IPS-18a (cell line): ENCODE data around the gene EMX2.
"Not testable (repeated sequence)": the region's sequence is repeated elsewhere in the genome, so short reads cannot be mapped to it uniquely, and the experiment has no call there.

Experiments used
- H3K27ac ChIP-seq: one replicate; pipeline ENCODE4 v1.5.1; 2013; ENCODE audit warnings: low read length
- H3K27me3 ChIP-seq: one replicate; pipeline ENCODE4 v1.6.1; 2013; ENCODE audit warnings: mild to moderate bottlenecking, low read length; ENCODE audit not compliant: control insufficient read depth, insufficient read depth
- H3K36me3 ChIP-seq: one replicate; pipeline ENCODE4 v1.6.1; 2013; ENCODE audit warnings: low read depth, low read length; ENCODE audit not compliant: control insufficient read depth
- H3K4me1 ChIP-seq: one replicate; pipeline ENCODE4 v1.6.1; 2013; ENCODE audit warnings: low read depth, low read length; ENCODE audit not compliant: control insufficient read depth
- H3K4me3 ChIP-seq: one replicate; pipeline ENCODE4 v1.5.1; 2013; ENCODE audit warnings: low read length
- H3K9ac ChIP-seq: one replicate; pipeline ENCODE4 v1.6.1; 2013; ENCODE audit warnings: mild to moderate bottlenecking, low read length, moderate library complexity
- H3K9me3 ChIP-seq: one replicate; pipeline ENCODE4 v1.6.1; 2013; ENCODE audit warnings: low read depth, low read length; ENCODE audit not compliant: control insufficient read depth

EMX2 gene

GRCh38 chr10:117569610-117570390 is 27.3 kb downstream of the EMX2 start:
- H3K27me3 ChIP-seq = no peaks in the 10 kb centered on the region
- no peak overlapping the region for H3K9ac ChIP-seq
- H3K4me3 ChIP-seq = no peak overlapping the region
- H3K9me3 ChIP-seq = no peaks in the 10 kb centered on the region
- H3K27ac ChIP-seq = no peak overlapping the region
- no peaks in the 10 kb centered on the region for H3K4me1 ChIP-seq
- H3K36me3 ChIP-seq = no peaks in the 10 kb centered on the region

GRCh38 chr10:117570880-117571279 is 28.3 kb downstream of the EMX2 start:
- Histone ChIP-seq H3K9me3 (no peaks in the 10 kb centered on the region), H3K27me3 (no peaks in the 10 kb centered on the region), H3K9ac (no peak overlapping the region), H3K4me3 (no peak overlapping the region), H3K4me1 (no peaks in the 10 kb centered on the region), H3K36me3 (no peaks in the 10 kb centered on the region), H3K27ac (no peak overlapping the region)

- Histone ChIP-seq H3K36me3 (no peaks in the 10 kb centered on the region), H3K9ac (no peak overlapping the region), H3K27me3 (no peaks in the 10 kb centered on the region), H3K27ac (no peak overlapping the region), H3K9me3 (no peaks in the 10 kb centered on the region), H3K4me1 (no peaks in the 10 kb centered on the region), H3K4me3 (no peak overlapping the region)
Observed at GRCh38 chr10:117574498-117575146, 32.1 kb downstream of the EMX2 start.

- no peak overlapping the region for H3K4me3 ChIP-seq
- no peaks in the 10 kb centered on the region for H3K36me3 ChIP-seq
- no peaks in the 10 kb centered on the region for H3K4me1 ChIP-seq
- no peaks in the 10 kb centered on the region for H3K27me3 ChIP-seq
- no peak overlapping the region for H3K9ac ChIP-seq
- H3K9me3 ChIP-seq = no peaks in the 10 kb centered on the region
- H3K27ac ChIP-seq = no peak overlapping the region
Observed at GRCh38 chr10:117578490-117578889, 35.9 kb downstream of the EMX2 start.

GRCh38 chr10:117578999-117579590 is 36.5 kb downstream of the EMX2 start:
- Histone ChIP-seq H3K9me3 (no peaks in the 10 kb centered on the region), H3K4me3 (no peak overlapping the region), H3K27me3 (no peaks in the 10 kb centered on the region), H3K9ac (no peak overlapping the region), H3K27ac (no peak overlapping the region), H3K4me1 (no peaks in the 10 kb centered on the region), H3K36me3 (no peaks in the 10 kb centered on the region)

- H3K27me3 ChIP-seq = no peaks in the 10 kb centered on the region
- H3K36me3 ChIP-seq = no peaks in the 10 kb centered on the region
- no peak overlapping the region for H3K4me3 ChIP-seq
- no peaks in the 10 kb centered on the region for H3K9me3 ChIP-seq
- H3K4me1 ChIP-seq = no peaks in the 10 kb centered on the region
- H3K27ac ChIP-seq = no peak overlapping the region
- H3K9ac ChIP-seq = no peak overlapping the region
Observed at GRCh38 chr10:117581961-117582360, 39.4 kb downstream of the EMX2 start.

GRCh38 chr10:117584831-117585230 is 42.3 kb downstream of the EMX2 start:
- H3K27me3 ChIP-seq, H3K4me3 ChIP-seq, H3K9me3 ChIP-seq, H3K27ac ChIP-seq, H3K9ac ChIP-seq, H3K36me3 ChIP-seq, H3K4me1 ChIP-seq: not testable (repeated sequence)

GRCh38 chr10:117587036-117587435 is 44.5 kb downstream of the EMX2 start:
- Histone ChIP-seq H3K9ac (no peak overlapping the region), H3K27ac (no peak overlapping the region), H3K27me3 (no peaks in the 10 kb centered on the region), H3K36me3 (no peaks in the 10 kb centered on the region), H3K4me3 (no peak overlapping the region), H3K4me1 (no peaks in the 10 kb centered on the region), H3K9me3 (no peaks in the 10 kb centered on the region)

- no peaks in the 10 kb centered on the region for H3K27me3 ChIP-seq
Observed at GRCh38 chr10:117590101-117590875, 47.7 kb downstream of the EMX2 start.

GRCh38 chr10:117591043-117591442 is 48.5 kb downstream of the EMX2 start:
- H3K36me3 ChIP-seq = no peaks in the 10 kb centered on the region
- H3K9me3 ChIP-seq = no peaks in the 10 kb centered on the region
- no peak overlapping the region for H3K4me3 ChIP-seq
- H3K9ac ChIP-seq = no peak overlapping the region
- H3K27ac ChIP-seq = no peak overlapping the region
- no peaks in the 10 kb centered on the region for H3K27me3 ChIP-seq
- no peaks in the 10 kb centered on the region for H3K4me1 ChIP-seq

More at GRCh38 chr10:117590101-117590875, 47.7 kb downstream of the EMX2 start:
- no peaks in the 10 kb centered on the region for H3K9me3 ChIP-seq
- H3K27ac ChIP-seq = no peak overlapping the region
- no peak overlapping the region for H3K9ac ChIP-seq
- H3K4me1 ChIP-seq = no peaks in the 10 kb centered on the region
- H3K4me3 ChIP-seq = no peak overlapping the region
- no peaks in the 10 kb centered on the region for H3K36me3 ChIP-seq

GRCh38 chr10:117594722-117595121 is 52.2 kb downstream of the EMX2 start:
- Histone ChIP-seq H3K36me3 (no peaks in the 10 kb centered on the region), H3K27ac (no peak overlapping the region), H3K27me3 (no peaks in the 10 kb centered on the region), H3K9me3 (no peaks in the 10 kb centered on the region), H3K4me1 (no peaks in the 10 kb centered on the region), H3K4me3 (no peak overlapping the region), H3K9ac (no peak overlapping the region)
